Measurements from ENCODE around the gene CD151.

The CD151 gene

GRCh38 chr11:865462-866430, 33.0 kb downstream of the CD151 start:
- H3K4me3 ChIP-seq (ENCODE audit: low read depth, low read length): no peak overlapping the region
- DNase-seq (ENCODE audit: low read depth): no peak
- no peak for TF ChIP-seq CTCF (IDR thresholded peaks at IDR 0.05; ENCODE audit: insufficient read depth, low read depth, low read length, missing control alignments)

DNA sequence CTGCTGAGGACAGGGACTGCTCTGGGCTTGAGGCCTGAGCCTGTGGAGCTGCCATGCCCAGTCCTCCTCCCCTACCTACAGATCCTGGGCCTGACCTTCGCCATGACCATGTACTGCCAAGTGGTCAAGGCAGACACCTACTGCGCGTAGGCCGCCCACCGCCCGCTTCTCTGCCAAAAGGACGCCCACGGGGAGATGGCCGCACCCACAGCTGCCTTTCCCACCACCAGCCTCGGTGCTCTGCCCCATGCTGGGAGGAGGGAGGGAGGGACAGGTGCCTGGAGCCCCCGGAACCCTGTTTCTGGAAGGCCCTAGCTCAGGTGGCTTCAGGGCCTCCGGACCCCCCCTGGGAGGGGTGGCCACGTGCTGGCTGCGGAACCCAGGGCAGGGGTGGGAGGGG, 33.7 kb downstream of the CD151 start:
- DNase-seq (ENCODE audit: low read depth): no peak
- H3K4me3 ChIP-seq (ENCODE audit: low read depth, low read length): no peak overlapping the region
- no peak for TF ChIP-seq CTCF (IDR thresholded peaks at IDR 0.05; ENCODE audit: insufficient read depth, low read depth, low read length, missing control alignments)

DNA sequence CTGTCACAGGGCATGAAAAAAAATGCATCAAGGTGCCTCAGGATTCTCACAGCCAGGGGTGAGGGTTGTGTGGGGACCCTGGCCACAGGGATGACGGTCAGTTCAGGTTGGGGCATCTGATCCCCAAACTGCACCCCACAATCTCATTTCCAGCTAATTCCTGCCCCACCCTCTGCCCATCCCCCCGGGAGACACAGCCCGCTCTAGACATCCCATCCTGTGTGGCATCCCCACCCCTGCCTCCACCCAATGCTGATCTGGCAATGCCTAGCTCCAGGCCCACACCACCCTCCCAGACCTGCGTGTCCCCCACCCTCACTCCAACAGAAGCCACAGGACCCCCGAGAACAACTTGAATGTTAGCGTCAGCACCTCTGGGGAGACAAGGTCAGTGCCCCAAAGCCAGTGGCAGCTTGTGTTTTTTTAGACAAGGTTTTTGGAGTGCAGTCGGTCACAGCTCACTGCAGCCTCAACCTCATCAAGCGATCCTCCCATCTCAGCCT, 35.2 kb downstream of the CD151 start:
- TF ChIP-seq CTCF (IDR thresholded peaks at IDR 0.05; ENCODE audit: insufficient read depth, low read depth, low read length, missing control alignments): no peak
- DNase-seq (ENCODE audit: low read depth): no peak
- H3K4me3 ChIP-seq (ENCODE audit: low read depth, low read length): no peak overlapping the region

DNA sequence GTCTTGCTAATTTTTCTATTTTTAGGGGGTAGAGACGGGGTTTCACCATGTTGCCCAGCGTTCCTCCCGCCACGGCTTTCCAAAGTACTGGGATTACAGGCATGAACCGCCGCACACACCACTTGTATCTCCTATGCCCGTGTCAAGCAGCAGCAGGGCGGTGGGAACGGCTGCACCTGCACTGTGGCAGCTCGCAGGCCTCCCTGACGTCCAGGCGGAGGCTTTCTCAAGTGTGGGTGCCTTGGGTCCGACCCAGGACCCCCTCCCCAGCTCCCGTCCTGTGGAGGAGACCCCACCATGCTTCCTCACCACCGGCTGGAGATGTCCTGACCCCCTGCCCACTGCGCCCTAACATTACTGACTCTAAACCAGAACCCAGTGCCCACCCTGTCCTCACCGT, 35.6 kb downstream of the CD151 start:
- no peak for DNase-seq (ENCODE audit: low read depth)
- no peak for TF ChIP-seq CTCF (IDR thresholded peaks at IDR 0.05; ENCODE audit: insufficient read depth, low read depth, low read length, missing control alignments)
- no peak overlapping the region for H3K4me3 ChIP-seq (ENCODE audit: low read depth, low read length)

DNA sequence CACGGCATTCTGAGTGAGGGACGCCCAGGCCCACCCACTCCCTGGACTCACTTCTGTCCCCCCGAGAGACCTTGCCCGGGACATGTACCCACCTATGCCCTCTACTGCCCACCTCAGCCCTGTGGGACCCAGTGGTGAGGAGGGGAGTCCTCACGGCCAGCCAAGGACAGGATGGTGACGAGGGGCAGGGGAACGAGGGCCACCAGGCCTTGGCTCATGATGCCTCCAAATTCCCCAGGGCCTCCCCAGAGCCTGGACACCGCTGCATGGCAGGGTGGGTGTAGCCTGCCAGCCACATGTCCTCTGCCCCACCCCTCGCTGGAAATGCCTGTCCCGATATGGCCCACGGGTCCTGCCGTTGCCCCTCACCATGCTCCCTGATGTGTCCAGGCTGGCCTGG, 36.0 kb downstream of the CD151 start:
- TF ChIP-seq CTCF (IDR thresholded peaks at IDR 0.05; ENCODE audit: insufficient read depth, low read depth, low read length, missing control alignments): no peak
- DNase-seq (ENCODE audit: low read depth): no peak
- no peak overlapping the region for H3K4me3 ChIP-seq (ENCODE audit: low read depth, low read length)

DNA sequence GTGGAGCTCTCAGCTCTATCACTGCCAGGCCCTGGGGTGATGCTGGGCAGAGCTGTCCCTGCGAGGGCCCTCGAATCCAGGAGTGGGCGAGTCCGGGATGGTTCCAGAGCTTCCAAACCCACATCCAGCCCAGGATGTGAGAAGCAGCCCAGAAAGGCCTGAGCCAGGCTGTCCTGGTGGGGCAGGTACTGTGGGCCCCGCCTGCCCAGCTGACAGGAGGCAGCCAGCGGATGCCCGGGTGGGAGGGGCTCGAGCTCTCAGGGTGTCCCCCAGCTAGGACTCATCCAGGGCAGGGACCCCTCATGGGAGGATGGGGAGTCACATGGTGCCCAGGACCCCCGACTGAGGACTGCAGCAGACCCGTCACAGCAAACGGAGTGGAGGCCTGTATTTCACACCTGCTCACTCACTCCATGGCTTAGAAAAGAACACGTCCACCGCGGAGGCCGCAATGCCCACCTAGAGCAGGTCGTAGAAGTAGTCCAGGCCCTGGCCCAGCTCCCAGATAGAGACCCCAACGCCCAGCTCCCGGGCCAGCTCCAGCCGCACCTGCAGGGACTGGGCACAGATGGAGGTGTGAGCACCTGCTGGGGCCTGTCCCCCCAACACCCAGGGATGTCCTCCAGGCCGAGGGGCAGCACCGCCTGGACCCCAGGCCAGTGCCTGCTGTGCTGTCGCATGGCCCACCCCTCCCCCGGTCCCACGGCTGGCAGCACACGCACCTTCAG, 36.8 kb downstream of the CD151 start:
- no peak overlapping the region for H3K4me3 ChIP-seq (ENCODE audit: low read depth, low read length)
- DNase-seq (ENCODE audit: low read depth): no peak
- TF ChIP-seq CTCF (IDR thresholded peaks at IDR 0.05; ENCODE audit: insufficient read depth, low read depth, low read length, missing control alignments): no peak

Data from GM12865 (cell line).